ENCODE data around the gene CRYZ.

- no peak for TF ChIP-seq CTCF (IDR thresholded peaks at IDR 0.05)
- no peak for TF ChIP-seq POLR2A (IDR thresholded peaks at IDR 0.05)
Observed at GRCh38 chr1:74748960-74749359, 16.1 kb upstream of the CRYZ start.
